Panc1 (cell line): Measurements from ENCODE around the gene WASHC3. TPM values are rescaled to one million over a fixed set of nuclear protein-coding genes. Genes with fewer than 3 reads are reported as not detected.
"Not testable (repeated sequence)": the region's sequence is repeated elsewhere in the genome, so short reads cannot be mapped to it uniquely, and the experiment has no call there.

Experiments
- ATAC-seq: fragments of 200-7000 bp; cut with Tn5 transposase; 2 replicates; pipeline ENCODE4 v1.9.1; 2020; ENCODE audit warnings: mild to moderate bottlenecking, moderate library complexity
- BruUV-seq: library from RNA; stranded (reverse); fragments of 400-500 nt; replicated peaks from 2 replicates; lab custom pipeline; 2021; lab: Mats Ljungman, UMichigan
- CTCF ChIA-PET: fragments of 300-600 bp; sonication (Branson Sonifier 250); formaldehyde crosslinking; loops from one replicate; lab custom pipeline; 2022; ENCODE audit warnings: antibody characterized with exemption; lab: Charles Lee
- POLR2A ChIA-PET: fragments of 300-600 bp; sonication (Branson Sonifier 250); formaldehyde crosslinking; loops from one replicate; lab custom pipeline; 2022; ENCODE audit warnings: antibody characterized with exemption; lab: Charles Lee
- DNase-seq: peaks from one replicate; pipeline ENCODE4 v3.0.0-alpha.2; 2010; ENCODE audit warnings: low read depth, low spot score
- H3K27ac ChIP-seq: 2 replicates; pipeline ENCODE4 v1.5.1; 2011; ENCODE audit warnings: mild to moderate bottlenecking, low read length, inconsistent platforms
- H3K27me3 ChIP-seq: fragments of 200-500 bp; sonication (Bioruptor generic); 2 replicates; pipeline ENCODE4 v1.6.0; 2014; ENCODE audit warnings: low read length, inconsistent platforms; ENCODE audit not compliant: control insufficient read depth, insufficient read depth
- H3K36me3 ChIP-seq: fragments of 200-500 bp; sonication (Bioruptor generic); 2 replicates; pipeline ENCODE4 v1.5.1; 2014; ENCODE audit warnings: inconsistent platforms, mild to moderate bottlenecking, low read length, moderate library complexity; ENCODE audit not compliant: control insufficient read depth, insufficient read depth
- H3K4me1 ChIP-seq: 2 replicates; pipeline ENCODE4 v1.5.1; 2011; ENCODE audit warnings: inconsistent platforms, mild to moderate bottlenecking, low read length, moderate library complexity; ENCODE audit not compliant: control insufficient read depth, insufficient read depth
- H3K4me3 ChIP-seq, 2 experiments: 2 replicates each; pipeline ENCODE4 v1.5.1; 2011 to 2012; ENCODE audit warnings: low read depth in 2 of 2, low read length in 2 of 2, mild to moderate bottlenecking in 2 of 2, inconsistent platforms in 1 of 2, moderate library complexity in 1 of 2
- H3K9me3 ChIP-seq: fragments of 200-500 bp; sonication (Bioruptor generic); 2 replicates; pipeline ENCODE4 v1.5.1; 2014; ENCODE audit warnings: low read depth, mild to moderate bottlenecking, inconsistent platforms, low read length, moderate library complexity; ENCODE audit not compliant: control insufficient read depth, insufficient read depth
- CTCF ChIP-seq: fragments of 450-650 bp; IDR thresholded peaks from 2 replicates; pipeline ENCODE4 v1.5.1; 2017; ENCODE audit warnings: mild to moderate bottlenecking
- POLR2AphosphoS5 ChIP-seq: IDR thresholded peaks from 2 replicates; pipeline ENCODE4 v1.6.1; 2012; ENCODE audit warnings: mild to moderate bottlenecking, low read depth, low read length, moderate library complexity
- REST ChIP-seq, 2 experiments: IDR thresholded peaks; 2 replicates each; pipeline ENCODE4 v1.6.1; 2011 to 2012; ENCODE audit warnings: low read depth in 2 of 2, control low read depth in 1 of 2, low read length in 1 of 2, mild to moderate bottlenecking in 1 of 2, moderate library complexity in 1 of 2; ENCODE audit not compliant: insufficient read depth in 1 of 2
- SIN3A ChIP-seq: IDR thresholded peaks from 2 replicates; pipeline ENCODE4 v1.6.1; 2012; ENCODE audit warnings: low read depth, mild to moderate bottlenecking, low read length, moderate library complexity, borderline replicate concordance; ENCODE audit not compliant: insufficient read depth
- TCF7L2 ChIP-seq: IDR thresholded peaks from 2 replicates; pipeline ENCODE4 v1.6.1; 2011; ENCODE audit warnings: mild to moderate bottlenecking, low read depth, low read length, inconsistent platforms
- in situ Hi-C: cut with HindIII; loops from 2 replicates; pipeline ENCODE4 v1.10.0; 2016; ENCODE audit warnings: low sequenced_read_pairs, low pct_unique_long_range_greater_than_20kb
- intact Hi-C: fragments of 100-400 bp; cut with micrococcal nuclease; formaldehyde crosslinking; loops from one replicate; pipeline ENCODE4 v1.10.0; 2022; ENCODE audit not compliant: unreplicated experiment
- total RNA-seq: library from RNA; stranded (reverse); gene quantifications from one replicate; pipeline ENCODE4 v1.2.1, GENCODE V29; 2021; ENCODE audit not compliant: unreplicated experiment

Gene WASHC3
- total RNA-seq, 1 experiment from 2014 or later, result 21.5 TPM

GRCh38 chr12:102021540-102022246, 40.1 kb downstream of the WASHC3 start:
- DNase-seq (no peak), ATAC-seq (no peak)
- intact Hi-C loops, result no loop called here
- H3K4me3 ChIP-seq, result no peak overlapping the region
- TF ChIP-seq REST (IDR thresholded peaks at IDR 0.05; ENCODE audit: insufficient read depth in 1 of 2, low read depth in 2 of 2, low read length in 1 of 2), result no peak
- no peak for TF ChIP-seq TCF7L2
- TF ChIP-seq SIN3A, result no peak
- no peak for TF ChIP-seq CTCF
- TF ChIP-seq POLR2AphosphoS5, result no peak
- H3K36me3 ChIP-seq, result no peaks in the 10 kb centered on the region
- BruUV-seq, result no TSS peak
- in situ Hi-C loops, result no loop called here
- no peak overlapping the region for H3K27ac ChIP-seq
- POLR2A ChIA-PET, result no interaction called here
- no peaks in the 10 kb centered on the region for H3K9me3 ChIP-seq
- H3K27me3 ChIP-seq, result no peaks in the 10 kb centered on the region
- CTCF ChIA-PET, result no interaction called here
- H3K4me1 ChIP-seq, result no peaks in the 10 kb centered on the region

- POLR2A ChIA-PET, H3K27ac ChIP-seq, ATAC-seq, H3K4me3 ChIP-seq, H3K9me3 ChIP-seq, intact Hi-C loops, DNase-seq, H3K27me3 ChIP-seq, BruUV-seq, H3K4me1 ChIP-seq, in situ Hi-C loops, H3K36me3 ChIP-seq: not testable (repeated sequence)
- CTCF ChIA-PET, result interaction anchor here (0.6 kb wide), 1 partner anchor 230 kb away, joined by 3 read pairs; no protein-coding TSS in a partner anchor
Observed at GRCh38 chr12:102018607-102019006, 43.2 kb downstream of the WASHC3 start.

- POLR2A ChIA-PET, result no interaction called here
- Histone ChIP-seq H3K27me3 (no peaks in the 10 kb centered on the region), H3K9me3 (no peaks in the 10 kb centered on the region), H3K4me1 (no peaks in the 10 kb centered on the region), H3K36me3 (no peaks in the 10 kb centered on the region), H3K4me3 (no peak overlapping the region), H3K27ac (no peak overlapping the region)
- TF ChIP-seq TCF7L2, result no peak
- intact Hi-C loops (no loop called here), in situ Hi-C loops (no loop called here)
- CTCF ChIA-PET, result no interaction called here
- ATAC-seq, result no peak
- DNase-seq, result no peak
- BruUV-seq, result no TSS peak
Observed at GRCh38 chr12:102016472-102016871, 45.3 kb downstream of the WASHC3 start.
